ENCODE results near the gene ATXN3L.

Gene ATXN3L

GRCh38 chrX:13268874-13269273 is 51.0 kb downstream of the ATXN3L start:
- DNase-seq (ENCODE audit: low read depth in 2 of 2), result no peak
